ENCODE data around the gene YAE1. TPM values are rescaled to one million over a fixed set of nuclear protein-coding genes. Genes with fewer than 3 reads are reported as not detected.

The YAE1 gene
- total RNA-seq, 1 experiment from 2014 or later = 21.9 TPM

DNA sequence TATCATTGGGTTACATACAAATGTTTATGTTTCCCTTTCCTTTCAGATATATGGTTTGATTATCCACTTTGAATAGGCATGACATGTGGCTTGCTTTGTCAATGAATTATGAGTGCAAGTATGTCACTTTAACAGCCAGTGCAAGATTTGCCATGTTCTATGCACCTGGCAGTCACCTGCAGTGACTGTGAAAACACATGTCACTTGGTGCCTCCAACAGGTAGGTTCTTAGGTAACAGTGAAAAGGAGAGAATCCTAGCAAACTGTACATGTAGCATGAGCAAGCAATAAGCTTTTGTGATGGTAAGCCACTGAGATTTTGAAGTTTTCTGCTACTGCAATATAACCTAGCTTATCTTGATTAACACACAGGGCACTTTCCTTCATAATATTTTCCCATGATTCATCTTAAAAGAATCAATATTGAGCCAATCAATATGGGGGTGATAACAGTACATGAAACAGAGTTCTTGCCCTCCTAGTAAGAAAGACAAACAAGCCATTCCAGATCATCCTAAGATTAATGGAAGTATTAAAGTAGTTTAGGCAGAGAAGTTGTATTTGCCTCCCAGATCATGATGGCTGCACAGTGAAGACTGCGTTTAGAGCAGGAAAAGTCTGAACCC lies 49.3 kb downstream of the YAE1 start (continued):
- TF ChIP-seq ZNF416 (CRISPR knock-in tag; IDR thresholded peaks at IDR 0.05) (no peak), MYBL2 (CRISPR knock-in tag; IDR thresholded peaks at IDR 0.05) (no peak), ZNF423 (CRISPR knock-in tag; IDR thresholded peaks at IDR 0.05) (no peak)

DNA sequence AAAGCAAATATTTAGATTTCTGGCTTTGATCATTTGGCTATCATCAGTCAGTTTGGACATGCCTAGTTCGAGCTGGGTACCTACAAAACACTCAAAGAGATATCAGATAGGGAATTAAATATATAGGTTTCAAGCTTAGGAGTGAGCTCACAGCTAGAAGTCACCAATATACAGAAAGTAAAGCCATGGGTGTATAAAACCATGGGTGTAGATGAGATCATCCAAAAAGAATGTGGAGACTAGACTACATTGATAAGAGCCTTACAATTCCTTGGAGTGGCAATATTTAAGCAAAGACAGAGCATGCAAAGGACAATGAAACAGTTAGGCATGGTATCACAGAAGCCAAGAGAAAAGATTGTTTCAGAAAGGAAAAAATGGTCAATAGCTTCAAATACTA lies 49.9 kb downstream of the YAE1 start:
- ATAC-seq (no peak), DNase-seq (ENCODE audit: low spot score) (no peak)
- Mint-ChIP-seq H3K27ac (no peak overlapping the region), H3K4me3 (no peak overlapping the region), H3K27me3 (ENCODE audit: low read depth) (peaks cover 4% of the 10 kb centered on the region), H3K4me1 (no peaks in the 10 kb centered on the region), H3K36me3 (no peaks in the 10 kb centered on the region), H3K9me3 (no peaks in the 10 kb centered on the region)
- TF ChIP-seq, protein P1, sequence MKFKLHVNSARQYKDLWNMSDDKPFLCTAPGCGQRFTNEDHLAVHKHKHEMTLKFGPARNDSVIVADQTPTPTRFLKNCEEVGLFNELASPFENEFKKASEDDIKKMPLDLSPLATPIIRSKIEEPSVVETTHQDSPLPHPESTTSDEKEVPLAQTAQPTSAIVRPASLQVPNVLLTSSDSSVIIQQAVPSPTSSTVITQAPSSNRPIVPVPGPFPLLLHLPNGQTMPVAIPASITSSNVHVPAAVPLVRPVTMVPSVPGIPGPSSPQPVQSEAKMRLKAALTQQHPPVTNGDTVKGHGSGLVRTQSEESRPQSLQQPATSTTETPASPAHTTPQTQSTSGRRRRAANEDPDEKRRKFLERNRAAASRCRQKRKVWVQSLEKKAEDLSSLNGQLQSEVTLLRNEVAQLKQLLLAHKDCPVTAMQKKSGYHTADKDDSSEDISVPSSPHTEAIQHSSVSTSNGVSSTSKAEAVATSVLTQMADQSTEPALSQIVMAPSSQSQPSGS (CRISPR knock-in tag; IDR thresholded peaks at IDR 0.05; ENCODE audit: borderline replicate concordance, low read depth) = no peak
- TF ChIP-seq, protein P2, sequence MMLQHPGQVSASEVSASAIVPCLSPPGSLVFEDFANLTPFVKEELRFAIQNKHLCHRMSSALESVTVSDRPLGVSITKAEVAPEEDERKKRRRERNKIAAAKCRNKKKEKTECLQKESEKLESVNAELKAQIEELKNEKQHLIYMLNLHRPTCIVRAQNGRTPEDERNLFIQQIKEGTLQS (CRISPR knock-in tag; conservative IDR thresholded peaks at IDR 0.05) = no peak
- TF ChIP-seq JAZF1 (CRISPR knock-in tag; IDR thresholded peaks at IDR 0.05) (no peak), NFATC4 (CRISPR knock-in tag; IDR thresholded peaks at IDR 0.05) (no peak), CREM (CRISPR knock-in tag; IDR thresholded peaks at IDR 0.05) (no peak), ZNF232 (CRISPR knock-in tag; IDR thresholded peaks at IDR 0.05) (no peak), PRRX2 (CRISPR knock-in tag; IDR thresholded peaks at IDR 0.05) (no peak), ZNF671 (CRISPR knock-in tag; IDR thresholded peaks at IDR 0.05) (no peak), CREB1 (CRISPR knock-in tag; IDR thresholded peaks at IDR 0.05) (no peak), SOX15 (CRISPR knock-in tag; IDR thresholded peaks at IDR 0.05) (no peak)
- TF ChIP-seq, protein P3, sequence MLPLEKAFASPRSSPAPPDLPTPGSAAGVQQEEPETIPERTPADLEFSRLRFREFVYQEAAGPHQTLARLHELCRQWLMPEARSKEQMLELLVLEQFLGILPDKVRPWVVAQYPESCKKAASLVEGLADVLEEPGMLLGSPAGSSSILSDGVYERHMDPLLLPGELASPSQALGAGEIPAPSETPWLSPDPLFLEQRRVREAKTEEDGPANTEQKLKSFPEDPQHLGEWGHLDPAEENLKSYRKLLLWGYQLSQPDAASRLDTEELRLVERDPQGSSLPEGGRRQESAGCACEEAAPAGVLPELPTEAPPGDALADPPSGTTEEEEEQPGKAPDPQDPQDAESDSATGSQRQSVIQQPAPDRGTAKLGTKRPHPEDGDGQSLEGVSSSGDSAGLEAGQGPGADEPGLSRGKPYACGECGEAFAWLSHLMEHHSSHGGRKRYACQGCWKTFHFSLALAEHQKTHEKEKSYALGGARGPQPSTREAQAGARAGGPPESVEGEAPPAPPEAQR (CRISPR knock-in tag; IDR thresholded peaks at IDR 0.05) = no peak
- CTCF ChIA-PET = interaction anchor here (1.4 kb wide), 1 partner anchor 35 kb away, joined by 3 read pairs; no protein-coding TSS in a partner anchor
- POLR2A ChIA-PET = interaction anchor here (0.6 kb wide), 1 partner anchor 1757 kb away, joined by 3 read pairs; no protein-coding TSS in a partner anchor

DNA sequence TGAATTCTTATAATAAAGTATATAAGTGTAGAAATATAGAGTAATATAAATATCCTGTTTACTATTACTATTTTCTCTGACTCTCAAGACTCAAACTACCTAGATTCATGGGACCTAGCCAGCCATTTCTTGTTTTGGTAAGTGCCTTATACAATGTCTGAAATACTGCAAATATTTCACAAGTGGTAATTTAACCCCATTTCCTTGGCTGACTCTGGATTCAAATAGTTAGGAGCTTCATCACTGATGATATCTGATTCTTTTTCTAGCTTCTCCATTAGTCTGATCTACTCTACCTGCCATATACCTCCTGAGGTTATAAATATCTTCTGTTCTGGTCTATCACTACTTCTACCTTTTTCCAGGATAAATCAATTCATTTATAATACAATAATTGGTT lies 50.8 kb downstream of the YAE1 start:
- no peaks in the 10 kb centered on the region for H3K9me3 Mint-ChIP-seq
- H3K36me3 Mint-ChIP-seq = no peaks in the 10 kb centered on the region
- H3K27me3 Mint-ChIP-seq (ENCODE audit: low read depth) = peaks cover 3% of the 10 kb centered on the region; the same call in 1 of the 2 replicates
- H3K27ac Mint-ChIP-seq = no peak overlapping the region
- no peak overlapping the region for H3K4me3 Mint-ChIP-seq
- ChIA-PET POLR2A (no interaction called here), CTCF (no interaction called here)
- no peak for DNase-seq (ENCODE audit: low spot score)
- ATAC-seq = no peak
- H3K4me1 Mint-ChIP-seq = peaks cover 3% of the 10 kb centered on the region
- TF ChIP-seq, protein P4, sequence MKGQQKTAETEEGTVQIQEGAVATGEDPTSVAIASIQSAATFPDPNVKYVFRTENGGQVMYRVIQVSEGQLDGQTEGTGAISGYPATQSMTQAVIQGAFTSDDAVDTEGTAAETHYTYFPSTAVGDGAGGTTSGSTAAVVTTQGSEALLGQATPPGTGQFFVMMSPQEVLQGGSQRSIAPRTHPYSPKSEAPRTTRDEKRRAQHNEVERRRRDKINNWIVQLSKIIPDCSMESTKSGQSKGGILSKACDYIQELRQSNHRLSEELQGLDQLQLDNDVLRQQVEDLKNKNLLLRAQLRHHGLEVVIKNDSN (CRISPR knock-in tag; IDR thresholded peaks at IDR 0.05) = no peak
- TF ChIP-seq, protein P5, sequence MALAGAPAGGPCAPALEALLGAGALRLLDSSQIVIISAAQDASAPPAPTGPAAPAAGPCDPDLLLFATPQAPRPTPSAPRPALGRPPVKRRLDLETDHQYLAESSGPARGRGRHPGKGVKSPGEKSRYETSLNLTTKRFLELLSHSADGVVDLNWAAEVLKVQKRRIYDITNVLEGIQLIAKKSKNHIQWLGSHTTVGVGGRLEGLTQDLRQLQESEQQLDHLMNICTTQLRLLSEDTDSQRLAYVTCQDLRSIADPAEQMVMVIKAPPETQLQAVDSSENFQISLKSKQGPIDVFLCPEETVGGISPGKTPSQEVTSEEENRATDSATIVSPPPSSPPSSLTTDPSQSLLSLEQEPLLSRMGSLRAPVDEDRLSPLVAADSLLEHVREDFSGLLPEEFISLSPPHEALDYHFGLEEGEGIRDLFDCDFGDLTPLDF (CRISPR knock-in tag; IDR thresholded peaks at IDR 0.05) = no peak
- no peak for TF ChIP-seq ZNF138 (CRISPR knock-in tag; conservative IDR thresholded peaks at IDR 0.05)
- TF ChIP-seq, protein P6, sequence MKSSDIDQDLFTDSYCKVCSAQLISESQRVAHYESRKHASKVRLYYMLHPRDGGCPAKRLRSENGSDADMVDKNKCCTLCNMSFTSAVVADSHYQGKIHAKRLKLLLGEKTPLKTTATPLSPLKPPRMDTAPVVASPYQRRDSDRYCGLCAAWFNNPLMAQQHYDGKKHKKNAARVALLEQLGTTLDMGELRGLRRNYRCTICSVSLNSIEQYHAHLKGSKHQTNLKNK (CRISPR knock-in tag; IDR thresholded peaks at IDR 0.05) = no peak
- TF ChIP-seq ZNF317 (CRISPR knock-in tag; IDR thresholded peaks at IDR 0.05; ENCODE audit: borderline replicate concordance, low read depth) = no peak
- no peak for TF ChIP-seq ZNF232 (CRISPR knock-in tag; IDR thresholded peaks at IDR 0.05)
- TF ChIP-seq, protein P7, sequence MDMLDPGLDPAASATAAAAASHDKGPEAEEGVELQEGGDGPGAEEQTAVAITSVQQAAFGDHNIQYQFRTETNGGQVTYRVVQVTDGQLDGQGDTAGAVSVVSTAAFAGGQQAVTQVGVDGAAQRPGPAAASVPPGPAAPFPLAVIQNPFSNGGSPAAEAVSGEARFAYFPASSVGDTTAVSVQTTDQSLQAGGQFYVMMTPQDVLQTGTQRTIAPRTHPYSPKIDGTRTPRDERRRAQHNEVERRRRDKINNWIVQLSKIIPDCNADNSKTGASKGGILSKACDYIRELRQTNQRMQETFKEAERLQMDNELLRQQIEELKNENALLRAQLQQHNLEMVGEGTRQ (CRISPR knock-in tag; IDR thresholded peaks at IDR 0.05) = no peak
- TF ChIP-seq OVOL2 (CRISPR knock-in tag; IDR thresholded peaks at IDR 0.05; ENCODE audit: borderline replicate concordance) = no peak
- TF ChIP-seq FOXK1 (CRISPR knock-in tag; IDR thresholded peaks at IDR 0.05) = no peak
- TF ChIP-seq ZNF121 (CRISPR knock-in tag; IDR thresholded peaks at IDR 0.05) = no peak
- no peak for TF ChIP-seq NR2C2 (CRISPR knock-in tag; IDR thresholded peaks at IDR 0.05)
- TF ChIP-seq, protein P8, sequence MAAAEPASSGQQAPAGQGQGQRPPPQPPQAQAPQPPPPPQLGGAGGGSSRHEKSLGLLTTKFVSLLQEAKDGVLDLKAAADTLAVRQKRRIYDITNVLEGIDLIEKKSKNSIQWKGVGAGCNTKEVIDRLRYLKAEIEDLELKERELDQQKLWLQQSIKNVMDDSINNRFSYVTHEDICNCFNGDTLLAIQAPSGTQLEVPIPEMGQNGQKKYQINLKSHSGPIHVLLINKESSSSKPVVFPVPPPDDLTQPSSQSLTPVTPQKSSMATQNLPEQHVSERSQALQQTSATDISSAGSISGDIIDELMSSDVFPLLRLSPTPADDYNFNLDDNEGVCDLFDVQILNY (CRISPR knock-in tag; IDR thresholded peaks at IDR 0.05) = no peak
- TF ChIP-seq ESRRA (CRISPR knock-in tag; IDR thresholded peaks at IDR 0.05; ENCODE audit: borderline replicate concordance) = no peak
- no peak for TF ChIP-seq NR3C1 (CRISPR knock-in tag; conservative IDR thresholded peaks at IDR 0.05; ENCODE audit: low read depth)

Measured in WTC11 (cell line).